ENCODE measurements around the gene ATRN. TPM values are rescaled to one million over a fixed set of nuclear protein-coding genes. Genes with fewer than 3 reads are reported as not detected.

The ATRN gene
- total RNA-seq, 1 donor from 2014 or later = 30.6 TPM

GRCh38 chr20:3645309-3646066, 174.7 kb downstream of the ATRN start:
- no peak for TF ChIP-seq CTCF (IDR thresholded peaks at IDR 0.05; ENCODE audit: insufficient read depth, low read length, poor library complexity, severe bottlenecking)
- Histone ChIP-seq H3K4me3 (ENCODE audit: low read depth, low read length) (no peak overlapping the region), H3K27me3 (ENCODE audit: control insufficient read depth, insufficient read depth, low read length) (no peaks in the 10 kb centered on the region), H3K36me3 (ENCODE audit: control insufficient read depth, insufficient read depth, low read length) (no peaks in the 10 kb centered on the region)
- no peak for DNase-seq (ENCODE audit: low read depth)

GRCh38 chr20:3646067-3646440, 175.2 kb downstream of the ATRN start:
- Histone ChIP-seq H3K4me3 (ENCODE audit: low read depth, low read length) (no peak overlapping the region), H3K36me3 (ENCODE audit: control insufficient read depth, insufficient read depth, low read length) (no peaks in the 10 kb centered on the region), H3K27me3 (ENCODE audit: control insufficient read depth, insufficient read depth, low read length) (no peaks in the 10 kb centered on the region)
- DNase-seq (ENCODE audit: low read depth) = no peak
- no peak for TF ChIP-seq CTCF (IDR thresholded peaks at IDR 0.05; ENCODE audit: insufficient read depth, low read length, poor library complexity, severe bottlenecking)

GRCh38 chr20:3646651-3647050, 175.8 kb downstream of the ATRN start:
- no peak for TF ChIP-seq CTCF (IDR thresholded peaks at IDR 0.05; ENCODE audit: insufficient read depth, low read length, poor library complexity, severe bottlenecking)
- Histone ChIP-seq H3K4me3 (ENCODE audit: low read depth, low read length) (no peak overlapping the region), H3K36me3 (ENCODE audit: control insufficient read depth, insufficient read depth, low read length) (no peaks in the 10 kb centered on the region), H3K27me3 (ENCODE audit: control insufficient read depth, insufficient read depth, low read length) (no peaks in the 10 kb centered on the region)
- no peak for DNase-seq (ENCODE audit: low read depth)

GRCh38 chr20:3647473-3647872, 176.7 kb downstream of the ATRN start:
- TF ChIP-seq CTCF (IDR thresholded peaks at IDR 0.05; ENCODE audit: insufficient read depth, low read length, poor library complexity, severe bottlenecking) = no peak
- no peak for DNase-seq (ENCODE audit: low read depth)
- Histone ChIP-seq H3K27me3 (ENCODE audit: control insufficient read depth, insufficient read depth, low read length) (no peaks in the 10 kb centered on the region), H3K4me3 (ENCODE audit: low read depth, low read length) (no peak overlapping the region), H3K36me3 (ENCODE audit: control insufficient read depth, insufficient read depth, low read length) (no peaks in the 10 kb centered on the region)

- Histone ChIP-seq H3K36me3 (ENCODE audit: control insufficient read depth, insufficient read depth, low read length) (no peaks in the 10 kb centered on the region), H3K4me3 (ENCODE audit: low read depth, low read length) (no peak overlapping the region), H3K27me3 (ENCODE audit: control insufficient read depth, insufficient read depth, low read length) (no peaks in the 10 kb centered on the region)
- DNase-seq (ENCODE audit: low read depth) = no peak
- TF ChIP-seq CTCF (IDR thresholded peaks at IDR 0.05; ENCODE audit: insufficient read depth, low read length, poor library complexity, severe bottlenecking) = no peak
Measured at GRCh38 chr20:3648951-3649350, 178.1 kb downstream of the ATRN start.

All from kidney epithelial cell (primary cell).